ENCODE measurements around the gene VDAC1. TPM values are rescaled to one million over a fixed set of nuclear protein-coding genes. Genes with fewer than 3 reads are reported as not detected.

Gene VDAC1
- total and polyA plus RNA-seq, 2 donors (not counting 1 experiment from before 2014, with no cell fraction given), result 27.8 to 60.7 TPM

DNA sequence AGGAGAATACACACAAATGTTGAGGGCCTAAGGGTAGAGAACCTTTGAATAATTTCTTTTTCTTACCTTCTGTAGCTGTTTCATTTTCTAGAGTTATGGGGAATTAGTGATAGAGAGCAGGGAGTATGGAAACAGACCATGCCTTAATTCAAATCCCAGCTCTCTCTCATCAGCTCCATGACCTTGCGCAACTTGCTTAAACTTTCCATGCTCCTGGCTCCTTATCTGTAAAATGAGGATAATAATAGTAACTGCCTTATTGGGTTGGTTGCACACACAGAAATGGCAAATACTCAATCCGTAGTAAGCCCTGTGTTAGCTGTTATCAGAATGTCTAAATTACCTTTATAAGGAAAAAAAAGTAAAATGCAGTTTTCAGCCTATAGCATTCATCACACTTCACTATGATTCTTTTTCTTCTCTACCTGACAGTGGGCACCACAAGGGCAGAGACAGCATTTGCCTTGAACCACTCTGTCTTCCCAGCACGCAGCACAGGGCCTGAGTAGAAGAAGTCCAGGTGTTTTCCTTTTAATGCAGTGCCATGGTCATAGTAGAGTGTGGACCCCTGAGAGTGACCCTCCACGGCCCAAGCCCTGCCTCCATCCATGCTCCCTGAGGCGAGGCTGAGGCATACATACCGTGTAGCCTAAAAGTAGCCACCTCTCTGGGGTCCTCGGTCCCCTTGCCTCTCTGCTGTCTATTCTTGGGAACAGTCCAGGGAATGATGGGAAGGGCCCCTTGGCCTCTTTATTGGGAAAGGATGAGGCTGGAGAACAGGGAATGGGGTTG, 53.8 kb downstream of the VDAC1 start:
- Histone ChIP-seq H3K36me3 (replicated peaks in 1 of 2; ENCODE audit: control extremely low read depth in 1 of 2, control insufficient read depth in 1 of 2, extremely low read depth in 1 of 2, insufficient read depth in 2 of 2, low read length in 1 of 2) (peaks cover 0 to 10% of the 10 kb centered on the region in 2 experiments), H2AFZ (ENCODE audit: insufficient read depth, low read depth, low read length, poor library complexity, severe bottlenecking) (no peak overlapping the region), H3K4me1 (ENCODE audit: control insufficient read depth in 2 of 2, insufficient read depth in 2 of 2, low read length in 2 of 2) (no peaks in the 10 kb centered on the region), H3K27me3 (replicated peaks in 1 of 4; ENCODE audit: control extremely low read depth in 1 of 4, control insufficient read depth in 3 of 4, insufficient read depth in 4 of 4, low read length in 3 of 4) (no peaks in the 10 kb centered on the region), H3K9me3 (ENCODE audit: control extremely low read depth in 1 of 3, control insufficient read depth in 2 of 3, insufficient read depth in 1 of 3, low read length in 2 of 3) (no peaks in the 10 kb centered on the region), H3K4me2 (replicated peaks; ENCODE audit: low read depth, low read length, poor library complexity, severe bottlenecking) (no peak overlapping the region), H3K9ac (ENCODE audit: low read length) (no peak overlapping the region), H3K27ac (ENCODE audit: low read length in 2 of 2) (no peak overlapping the region), H4K20me1 (ENCODE audit: control insufficient read depth, insufficient read depth, low read length, poor library complexity, severe bottlenecking) (no peaks in the 10 kb centered on the region), H3K79me2 (ENCODE audit: control insufficient read depth, insufficient read depth, low read length) (no peaks in the 10 kb centered on the region), H3K4me3 (ENCODE audit: control extremely low read depth in 1 of 5, extremely low read depth in 1 of 5, insufficient read depth in 1 of 5, low read depth in 2 of 5, low read length in 4 of 5) (no peak overlapping the region)
- intact Hi-C loops (cut with micrococcal nuclease), result no loop called here
- DNase-seq, result no peak
- no peaks in the 10 kb centered on the region for H3K27me3 Mint-ChIP-seq
- no peak for ATAC-seq (ENCODE audit: low read depth)
- H3K9me3 Mint-ChIP-seq (ENCODE audit: insufficient read depth), result no peaks in the 10 kb centered on the region
- ChIA-PET CTCF (interaction anchor here (0.6 to 1.6 kb wide), 6 partner anchors 12 to 1068 kb away, joined by 3 to 4 read pairs (median 4); no protein-coding TSS in a partner anchor), POLR2A (no interaction called here)
- no peaks in the 10 kb centered on the region for H3K4me1 Mint-ChIP-seq
- WGBS (ENCODE audit: insufficient coverage), result 97% methylated on average over 4 of the region's 7 CpGs
- TF ChIP-seq, protein P1, sequence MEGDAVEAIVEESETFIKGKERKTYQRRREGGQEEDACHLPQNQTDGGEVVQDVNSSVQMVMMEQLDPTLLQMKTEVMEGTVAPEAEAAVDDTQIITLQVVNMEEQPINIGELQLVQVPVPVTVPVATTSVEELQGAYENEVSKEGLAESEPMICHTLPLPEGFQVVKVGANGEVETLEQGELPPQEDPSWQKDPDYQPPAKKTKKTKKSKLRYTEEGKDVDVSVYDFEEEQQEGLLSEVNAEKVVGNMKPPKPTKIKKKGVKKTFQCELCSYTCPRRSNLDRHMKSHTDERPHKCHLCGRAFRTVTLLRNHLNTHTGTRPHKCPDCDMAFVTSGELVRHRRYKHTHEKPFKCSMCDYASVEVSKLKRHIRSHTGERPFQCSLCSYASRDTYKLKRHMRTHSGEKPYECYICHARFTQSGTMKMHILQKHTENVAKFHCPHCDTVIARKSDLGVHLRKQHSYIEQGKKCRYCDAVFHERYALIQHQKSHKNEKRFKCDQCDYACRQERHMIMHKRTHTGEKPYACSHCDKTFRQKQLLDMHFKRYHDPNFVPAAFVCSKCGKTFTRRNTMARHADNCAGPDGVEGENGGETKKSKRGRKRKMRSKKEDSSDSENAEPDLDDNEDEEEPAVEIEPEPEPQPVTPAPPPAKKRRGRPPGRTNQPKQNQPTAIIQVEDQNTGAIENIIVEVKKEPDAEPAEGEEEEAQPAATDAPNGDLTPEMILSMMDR (IDR thresholded peaks at IDR 0.05), result no peak
- TF ChIP-seq EZH2 (IDR thresholded peaks at IDR 0.05; ENCODE audit: borderline replicate concordance, insufficient read depth, low read depth, low read length, poor library complexity, severe bottlenecking), result no peak
- no peak overlapping the region for H3K4me3 Mint-ChIP-seq
- H3K27ac Mint-ChIP-seq, result no peak overlapping the region

DNA sequence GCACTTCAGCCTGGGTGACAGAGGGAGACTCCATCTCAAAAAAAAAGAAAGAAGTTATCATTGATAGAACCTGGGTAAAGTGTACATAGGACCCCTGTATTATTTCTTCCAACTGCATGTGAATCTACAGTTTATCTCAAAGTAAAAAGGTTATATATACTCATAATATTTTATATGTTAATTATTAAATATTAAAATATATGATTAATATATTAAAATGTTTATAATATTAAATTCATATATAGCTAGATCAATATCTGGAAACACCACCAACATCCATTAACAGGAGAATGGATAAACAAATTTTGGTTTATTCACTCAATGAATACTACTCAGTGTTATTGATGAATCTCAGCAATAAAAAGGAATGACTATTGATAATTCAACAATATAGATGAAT, 56.1 kb downstream of the VDAC1 start:
- H3K36me3 ChIP-seq (replicated peaks in 1 of 2; ENCODE audit: control extremely low read depth in 1 of 2, control insufficient read depth in 1 of 2, extremely low read depth in 1 of 2, insufficient read depth in 2 of 2, low read length in 1 of 2), result no peaks in the 10 kb centered on the region
- no peak overlapping the region for H3K4me2 ChIP-seq (replicated peaks; ENCODE audit: low read depth, low read length, poor library complexity, severe bottlenecking)
- no peaks in the 10 kb centered on the region for H3K79me2 ChIP-seq (ENCODE audit: control insufficient read depth, insufficient read depth, low read length)
- Mint-ChIP-seq H3K27me3 (no peaks in the 10 kb centered on the region), H3K27ac (no peak overlapping the region), H3K4me3 (no peak overlapping the region), H3K9me3 (ENCODE audit: insufficient read depth) (no peaks in the 10 kb centered on the region), H3K4me1 (peaks cover 5% of the 10 kb centered on the region)
- H3K27me3 ChIP-seq (replicated peaks in 1 of 4; ENCODE audit: control extremely low read depth in 1 of 4, control insufficient read depth in 3 of 4, insufficient read depth in 4 of 4, low read length in 3 of 4), result no peaks in the 10 kb centered on the region
- ATAC-seq (ENCODE audit: low read depth) (no peak), DNase-seq (no peak)
- no peak for TF ChIP-seq EZH2 (IDR thresholded peaks at IDR 0.05; ENCODE audit: borderline replicate concordance, insufficient read depth, low read depth, low read length, poor library complexity, severe bottlenecking)
- TF ChIP-seq, protein P1 (IDR thresholded peaks at IDR 0.05), result no peak
- H3K4me3 ChIP-seq (ENCODE audit: control extremely low read depth in 1 of 5, extremely low read depth in 1 of 5, insufficient read depth in 1 of 5, low read depth in 2 of 5, low read length in 4 of 5), result no peak overlapping the region
- no peaks in the 10 kb centered on the region for H4K20me1 ChIP-seq (ENCODE audit: control insufficient read depth, insufficient read depth, low read length, poor library complexity, severe bottlenecking)
- no peak overlapping the region for H2AFZ ChIP-seq (ENCODE audit: insufficient read depth, low read depth, low read length, poor library complexity, severe bottlenecking)
- no peak overlapping the region for H3K27ac ChIP-seq (ENCODE audit: low read length in 2 of 2)
- no peak overlapping the region for H3K9ac ChIP-seq (ENCODE audit: low read length)
- peaks cover 3 to 8% of the 10 kb centered on the region in 2 donors for H3K4me1 ChIP-seq (ENCODE audit: control insufficient read depth in 2 of 2, insufficient read depth in 2 of 2, low read length in 2 of 2)
- H3K9me3 ChIP-seq (ENCODE audit: control extremely low read depth in 1 of 3, control insufficient read depth in 2 of 3, insufficient read depth in 1 of 3, low read length in 2 of 3), result no peaks in the 10 kb centered on the region
- intact Hi-C loops (cut with micrococcal nuclease), result no loop called here
- POLR2A ChIA-PET, result interaction anchor here (0.6 kb wide), 1 partner anchor 1752 kb away, joined by 6 read pairs; no protein-coding TSS in a partner anchor
- CTCF ChIA-PET, result interaction anchor here (1.3 to 2.0 kb wide), 4 partner anchors 80 to 527 kb away, joined by 3 to 11 read pairs (median 4); no protein-coding TSS in a partner anchor
